Eye (tissue), 1 donor: ENCODE data around the gene SYCE1L.
A peak's percentile ranks its signal among the peaks of the same experiment; 100 is the strongest.
"Not testable (repeated sequence)": the region's sequence is repeated elsewhere in the genome, so short reads cannot be mapped to it uniquely, and the experiment has no call there.

Source experiments
- DNase-seq: peaks from one replicate; pipeline ENCODE4 v3.0.0-alpha.2; 2015

The SYCE1L gene

DNA sequence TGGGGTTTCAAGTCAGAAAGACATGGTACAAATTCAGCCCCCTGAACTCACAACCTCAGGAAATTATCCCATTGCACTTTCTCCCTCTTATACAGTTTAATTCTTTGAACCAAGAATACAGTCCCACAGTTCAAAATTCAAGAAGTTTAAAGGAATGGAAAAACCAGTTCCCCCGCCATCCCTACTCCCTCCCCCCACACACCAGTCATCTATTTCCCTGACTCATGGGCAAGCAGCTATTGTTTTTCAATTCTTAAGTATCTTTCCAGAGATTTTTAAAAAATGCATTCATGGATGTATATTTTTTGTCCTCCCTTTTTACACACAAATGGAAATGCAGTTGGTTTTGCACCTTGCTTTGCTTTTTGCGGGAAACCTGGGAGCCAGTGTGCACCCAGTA is 7.3 kb downstream of the SYCE1L start:
- DNase-seq: no peak

DNA sequence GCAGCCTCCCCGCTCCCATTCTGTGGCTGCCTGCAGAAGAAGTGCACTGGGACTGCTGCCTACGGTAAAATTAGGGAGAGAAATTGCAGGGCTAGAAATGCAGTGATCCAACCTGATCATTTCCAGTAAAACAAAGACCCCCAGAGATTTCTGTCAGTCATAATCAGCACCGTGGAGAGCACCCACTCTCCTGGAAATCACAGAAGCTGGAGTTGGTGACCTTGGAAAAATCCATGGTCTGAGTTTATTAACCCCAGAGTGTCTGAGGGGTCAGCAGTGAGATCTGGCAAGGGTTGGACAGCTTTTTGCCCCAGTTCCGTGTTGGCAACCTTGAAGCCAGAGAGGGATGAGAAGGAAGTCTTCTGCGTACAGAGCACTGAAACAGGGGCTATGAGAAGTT is 7.8 kb downstream of the SYCE1L start:
- peak; percentile 24 for DNase-seq

DNA sequence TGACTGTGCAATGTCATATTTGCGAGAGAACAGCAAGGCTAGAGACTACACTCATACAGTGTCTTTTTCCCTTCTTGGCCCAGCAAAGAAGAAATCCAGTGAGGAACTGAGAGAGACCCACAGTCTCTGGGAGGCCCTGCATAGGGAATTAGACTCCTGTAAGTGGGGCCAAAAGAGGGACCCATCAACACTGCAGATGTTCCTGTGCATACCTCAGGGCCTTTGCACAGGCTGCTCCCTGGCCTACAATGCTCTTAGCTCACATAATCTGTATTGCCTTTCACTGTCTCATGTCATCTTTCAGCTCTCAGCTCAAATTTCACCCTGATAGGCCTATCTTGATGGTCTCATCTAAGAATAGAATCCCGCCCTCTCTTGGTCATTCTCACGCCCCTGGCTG is 9.2 kb downstream of the SYCE1L start:
- no peak for DNase-seq

DNA sequence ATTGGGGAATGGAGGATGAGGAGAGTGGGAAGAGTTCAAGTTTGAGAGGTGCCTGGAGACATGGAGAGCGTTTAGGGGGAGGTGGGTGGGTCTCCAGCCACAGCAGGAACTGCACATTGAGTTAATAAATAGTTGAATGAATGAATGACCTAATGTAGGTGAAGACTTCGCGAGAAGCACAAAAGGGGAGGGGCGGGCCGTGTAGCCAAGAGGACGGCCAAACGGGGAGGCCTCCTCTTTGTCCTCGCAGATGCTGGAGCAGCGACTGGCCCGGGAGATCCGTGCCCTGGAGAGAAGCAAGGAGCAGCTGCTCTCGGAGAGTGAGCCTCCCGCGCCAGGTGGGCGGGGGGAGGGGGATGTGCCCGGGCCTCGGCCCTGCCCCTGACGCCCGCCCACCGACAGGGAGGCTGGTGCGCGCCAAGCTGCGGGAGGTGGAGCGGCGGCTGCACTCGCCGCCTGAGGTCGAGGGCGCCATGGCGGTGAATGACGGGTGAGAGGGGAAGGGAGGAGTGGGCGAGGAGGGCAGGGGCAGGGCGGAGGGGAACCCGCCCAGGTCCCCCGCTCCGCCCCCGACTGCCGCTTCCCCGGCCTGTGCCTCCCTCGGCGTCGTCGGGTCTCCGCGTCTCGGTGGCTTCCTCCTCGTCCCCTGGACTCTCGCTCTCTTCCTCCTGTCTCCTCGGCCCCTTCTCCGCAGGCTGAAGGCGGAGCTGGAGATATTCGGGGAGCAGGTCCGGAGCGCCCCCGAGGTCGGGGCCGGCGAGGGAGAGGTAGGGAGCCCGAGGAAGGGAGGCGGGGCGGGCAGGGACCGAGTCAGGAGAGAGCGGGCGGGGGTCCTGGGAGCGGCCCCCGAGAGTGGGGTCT is 12.9 kb downstream of the SYCE1L start:
- peak; percentile 93 for DNase-seq

DNA sequence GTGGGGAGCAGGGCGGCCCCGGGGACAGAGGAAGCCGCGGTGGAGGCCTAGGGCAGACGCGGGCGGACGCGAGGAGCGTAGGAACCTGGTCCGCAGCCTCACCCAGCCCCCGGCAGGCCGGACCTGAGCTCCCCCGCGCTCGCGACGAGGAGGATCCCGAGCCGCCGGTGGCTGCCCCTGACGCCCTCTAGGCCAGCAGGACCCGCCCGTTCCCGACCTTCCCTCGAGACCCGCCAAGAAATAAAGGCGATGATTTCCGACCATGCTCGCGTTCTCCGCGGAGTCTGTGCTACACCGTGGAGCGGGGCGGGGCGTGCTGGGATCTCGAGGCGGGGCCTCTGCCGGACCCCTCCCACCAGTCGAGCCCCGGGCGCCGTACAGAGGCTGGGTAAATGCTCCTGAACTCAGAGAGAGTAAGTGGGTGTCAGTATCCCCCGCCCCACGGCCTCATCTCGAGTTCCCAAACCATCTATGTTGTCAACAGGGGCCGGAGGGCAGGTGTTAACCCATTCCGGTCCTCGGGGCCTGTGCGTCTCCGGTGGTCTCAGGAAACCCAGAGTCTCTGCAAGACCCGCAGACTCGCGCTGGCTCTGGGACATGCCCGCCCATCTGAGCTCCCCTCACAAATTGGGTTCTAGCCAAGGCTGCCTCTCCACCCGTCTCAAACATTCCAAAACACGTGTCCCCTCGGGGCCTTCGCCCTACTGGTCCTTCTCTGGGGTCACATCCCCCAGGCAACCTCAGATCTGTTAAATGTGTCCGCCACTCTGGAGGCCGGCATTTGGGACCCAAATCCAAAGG is 13.7 kb downstream of the SYCE1L start:
- DNase-seq: peak; percentile 90

DNA sequence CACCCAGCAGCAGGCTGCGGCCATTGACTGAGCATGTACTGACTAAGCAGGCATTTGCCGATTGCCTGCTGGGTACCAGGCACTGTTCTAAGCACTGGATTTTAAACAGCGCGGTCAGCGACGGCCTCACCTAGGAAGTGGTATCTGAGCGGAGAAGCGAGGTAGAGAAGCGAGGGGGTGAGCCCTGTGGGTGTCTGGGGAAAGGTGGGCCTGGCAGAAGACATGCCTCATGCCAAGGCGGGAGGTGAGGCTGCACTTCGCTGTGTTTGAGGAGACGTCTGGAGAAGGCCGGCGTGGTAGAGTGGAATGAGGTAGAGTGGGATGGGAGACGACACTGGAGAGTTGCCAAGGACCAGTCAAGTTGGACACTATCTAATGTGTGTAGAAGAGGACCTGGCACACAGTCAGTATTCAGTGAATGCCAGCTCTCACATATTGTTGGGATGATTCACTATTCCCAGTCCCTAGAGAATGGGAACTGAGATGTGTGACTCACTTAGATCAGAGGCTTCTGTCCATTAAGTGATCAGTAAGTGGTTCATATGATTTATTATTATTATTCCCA is 14.4 kb downstream of the SYCE1L start:
- no peak for DNase-seq

DNA sequence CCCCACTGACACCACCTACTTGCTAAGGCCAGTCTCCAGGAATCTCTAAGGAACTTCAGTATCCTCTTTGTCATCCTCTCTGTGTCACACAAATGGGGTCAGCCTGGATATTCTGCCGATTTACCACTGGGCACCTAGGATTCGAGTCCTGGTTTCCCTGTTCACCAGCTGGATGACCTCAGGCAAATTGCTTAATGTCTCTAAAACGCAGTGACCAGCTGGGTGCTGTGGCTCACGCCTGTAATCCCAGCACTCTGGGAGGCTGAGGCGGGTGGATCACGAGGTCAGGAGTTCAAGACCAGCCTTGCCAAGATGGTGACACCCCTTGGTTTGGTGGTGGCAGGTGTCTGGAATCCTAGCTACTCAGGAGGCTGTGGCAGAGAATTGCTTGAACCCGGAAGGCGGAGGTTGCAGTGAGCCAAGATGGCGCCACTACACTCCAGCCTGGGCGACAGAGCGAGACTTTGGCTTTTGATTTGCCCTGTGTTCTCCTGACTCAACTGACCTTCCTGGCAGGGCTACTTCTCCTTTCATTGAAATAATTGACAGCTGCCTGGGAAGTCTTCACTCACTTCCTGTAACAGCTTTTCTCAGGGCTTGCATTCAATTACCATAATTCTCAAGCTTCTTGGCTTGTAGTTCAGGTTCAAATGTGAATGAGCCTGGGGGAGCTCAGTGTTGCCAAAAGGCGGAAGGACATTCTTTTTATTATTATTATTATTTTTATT is 15.4 kb downstream of the SYCE1L start:
- no peak for DNase-seq

DNA sequence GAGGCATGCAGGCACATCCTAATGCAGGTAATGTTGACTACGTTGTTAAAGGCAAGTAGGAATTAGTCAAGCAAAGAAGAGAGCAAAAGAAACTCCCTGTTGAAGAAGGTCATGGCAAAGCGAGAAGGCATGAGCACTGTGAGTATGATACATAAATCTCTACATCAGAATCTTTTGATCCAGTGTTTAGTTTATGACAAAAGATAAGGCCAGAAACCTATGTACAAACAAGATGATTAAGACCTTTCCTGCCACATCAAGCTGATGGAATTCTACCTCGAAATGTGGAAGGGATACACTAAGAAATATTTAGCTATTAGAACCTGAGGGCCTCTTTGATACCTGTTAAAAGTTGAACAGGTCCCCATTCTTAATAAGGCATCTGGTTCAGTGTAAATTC is 20.2 kb downstream of the SYCE1L start:
- no peak for DNase-seq

DNA sequence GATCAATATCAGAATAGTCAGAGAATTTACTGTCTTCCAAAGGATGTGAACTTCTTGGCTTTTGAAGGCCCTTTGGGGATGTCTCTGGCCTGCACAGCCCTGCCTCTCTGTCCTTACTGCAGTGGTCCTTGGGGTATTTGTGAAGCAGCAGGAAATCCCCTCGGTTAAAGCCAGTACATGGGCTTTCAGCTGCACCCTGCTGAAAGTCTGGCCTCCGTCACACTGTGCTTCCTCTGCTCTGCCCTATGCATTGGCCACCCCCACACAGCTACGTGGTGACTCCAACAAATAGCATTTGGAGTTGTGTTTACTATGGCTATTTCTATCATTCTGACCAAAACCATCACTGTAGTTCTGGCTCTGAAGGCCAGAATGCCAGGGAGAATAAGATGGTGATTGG is 21.2 kb downstream of the SYCE1L start:
- DNase-seq: no peak

DNA sequence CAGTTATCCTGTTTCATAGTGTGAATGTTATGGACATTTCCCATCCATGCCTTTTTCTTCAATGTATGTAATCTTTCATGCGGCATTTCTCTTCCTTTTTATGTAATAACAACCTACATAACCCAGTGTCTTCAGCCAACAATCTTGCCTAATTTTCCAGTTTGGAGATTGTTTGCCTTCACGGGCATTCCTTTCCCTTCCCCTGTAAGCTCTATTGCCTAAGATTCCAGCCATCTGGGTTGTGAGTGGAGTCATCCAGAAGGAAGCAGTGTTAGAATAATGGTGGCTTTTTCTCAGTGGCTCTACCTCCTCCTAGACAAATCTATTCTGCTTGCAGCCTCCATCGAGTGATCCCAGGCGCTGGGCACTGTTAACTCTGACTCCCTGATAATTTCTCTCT is 22.3 kb downstream of the SYCE1L start:
- no peak for DNase-seq

DNA sequence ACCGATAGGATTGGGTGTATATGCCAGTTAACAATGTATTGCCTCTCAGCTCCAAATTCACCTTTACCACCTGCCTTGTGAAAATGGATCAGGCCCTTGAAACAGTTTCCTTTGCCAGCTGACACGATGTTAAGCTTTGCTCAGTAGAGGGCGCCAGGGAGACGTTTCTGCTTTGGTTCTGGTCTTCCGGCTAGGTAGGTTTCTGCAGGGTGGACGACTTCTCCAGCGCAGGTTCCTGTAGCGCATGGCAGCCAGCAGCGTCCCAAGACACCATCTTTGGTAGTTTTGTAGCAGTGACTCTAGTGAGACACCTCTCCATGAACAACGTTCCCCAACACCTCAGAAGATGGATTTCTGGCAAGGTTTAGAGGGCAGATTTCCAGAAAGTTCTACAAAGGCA is 24.0 kb downstream of the SYCE1L start:
- no peak for DNase-seq

DNA sequence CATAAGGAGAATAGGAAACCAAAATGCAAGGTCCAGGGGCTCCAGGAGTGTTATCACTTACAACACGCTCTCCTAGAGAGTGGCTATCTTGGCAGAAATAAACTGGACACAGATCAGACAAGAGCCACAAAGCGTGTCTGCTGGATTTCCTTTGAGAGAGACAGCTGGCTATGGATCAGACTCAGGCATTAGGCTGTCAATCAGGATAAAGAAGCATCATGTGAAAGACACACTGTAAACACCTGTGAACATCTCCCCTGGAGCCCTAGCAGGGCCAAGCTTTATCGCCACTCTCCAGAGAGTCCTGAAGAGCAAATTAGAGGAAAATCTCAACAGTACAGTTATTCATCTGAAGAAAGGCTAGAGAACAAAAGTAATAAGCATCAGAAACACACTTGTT is 26.0 kb downstream of the SYCE1L start:
- no peak for DNase-seq

DNA sequence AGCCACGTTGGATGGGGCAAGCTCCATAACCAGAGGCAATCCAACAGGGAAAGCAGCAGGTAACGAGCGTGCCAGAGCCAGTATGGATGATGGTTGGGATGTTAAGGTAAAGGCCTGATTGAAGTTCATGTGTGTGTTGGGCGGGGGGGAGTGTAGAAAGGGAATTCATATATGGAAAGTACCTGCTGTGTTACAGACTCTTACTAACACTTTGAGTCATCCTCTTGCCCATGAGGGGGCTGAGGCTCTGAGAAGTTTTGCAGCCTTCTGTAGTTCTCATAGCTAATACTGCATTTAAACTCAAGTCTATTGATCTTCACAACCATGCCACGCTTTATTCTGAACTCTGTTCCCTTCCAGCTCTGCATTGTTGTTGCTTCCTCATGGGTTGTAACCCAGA is 28.5 kb downstream of the SYCE1L start:
- DNase-seq: no peak

DNA sequence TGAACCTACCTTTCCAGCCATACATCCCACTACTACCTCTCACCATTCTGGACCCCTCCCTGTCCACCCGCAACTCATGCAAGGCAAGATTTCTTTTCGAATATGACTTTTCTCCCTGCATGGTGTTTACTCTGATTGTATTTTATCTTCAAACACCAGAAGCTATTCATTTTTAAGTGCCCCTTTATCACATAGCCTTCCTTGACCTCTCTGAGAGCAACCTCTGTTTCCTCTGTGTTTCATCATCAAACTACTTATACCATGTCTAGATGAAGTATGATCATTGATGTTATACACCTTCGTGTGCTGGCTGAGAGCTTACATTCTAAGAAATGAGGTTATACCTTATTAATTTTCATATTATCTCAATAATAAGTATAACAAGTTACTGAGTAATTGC is 31.8 kb downstream of the SYCE1L start:
- no peak for DNase-seq

DNA sequence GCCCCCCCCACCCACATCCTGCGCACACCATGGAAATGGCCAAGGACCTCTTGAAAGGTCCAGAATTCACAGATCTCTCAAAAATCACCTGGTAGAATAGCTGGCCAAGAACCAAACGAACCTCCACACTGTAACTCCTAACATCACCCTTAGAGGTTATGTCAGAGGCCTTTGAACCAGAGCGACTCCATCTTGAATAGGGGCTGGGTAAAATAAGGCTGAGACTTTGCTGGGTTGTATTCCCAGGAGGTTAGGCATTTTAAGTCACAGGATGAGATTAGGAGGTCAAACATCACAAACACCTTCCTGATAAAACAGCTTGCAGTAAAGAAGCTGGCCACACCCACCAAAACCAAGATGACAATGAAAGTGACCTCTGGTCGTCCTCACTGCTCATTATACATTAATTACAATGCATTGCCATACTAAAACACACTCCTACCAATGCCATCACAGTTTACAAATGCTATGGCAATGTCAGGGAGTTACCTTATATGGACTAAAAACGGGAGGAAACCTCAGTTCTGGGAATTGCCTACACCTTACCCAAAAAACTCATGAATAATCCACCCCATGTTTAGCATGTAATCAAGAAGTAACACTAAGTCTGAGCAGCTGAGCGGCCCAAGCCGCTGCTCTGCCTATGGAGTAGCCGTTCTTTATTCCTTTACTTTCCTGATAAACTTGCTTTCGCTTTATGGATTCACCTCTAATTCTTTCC is 34.8 kb downstream of the SYCE1L start:
- DNase-seq: no peak

DNA sequence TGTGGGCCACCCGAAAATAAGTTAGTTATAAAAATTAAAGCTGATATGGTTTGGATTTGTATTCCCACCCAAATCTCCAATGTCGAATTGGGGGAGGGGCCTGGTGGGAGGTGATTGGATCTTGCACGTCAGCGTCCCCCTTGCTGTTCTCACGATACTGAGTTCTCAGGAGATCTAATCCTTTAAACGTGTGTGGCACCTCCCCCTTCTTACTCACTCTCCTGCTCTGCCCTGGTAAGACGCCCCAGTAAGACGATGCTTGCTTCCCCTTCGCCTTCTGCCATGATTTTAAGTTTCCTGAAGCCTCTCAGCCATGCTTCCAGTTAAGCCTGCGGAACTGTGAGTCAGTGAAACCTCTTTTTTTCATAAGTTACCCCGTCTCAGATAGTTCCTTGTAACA is 35.4 kb downstream of the SYCE1L start:
- DNase-seq: no peak

DNA sequence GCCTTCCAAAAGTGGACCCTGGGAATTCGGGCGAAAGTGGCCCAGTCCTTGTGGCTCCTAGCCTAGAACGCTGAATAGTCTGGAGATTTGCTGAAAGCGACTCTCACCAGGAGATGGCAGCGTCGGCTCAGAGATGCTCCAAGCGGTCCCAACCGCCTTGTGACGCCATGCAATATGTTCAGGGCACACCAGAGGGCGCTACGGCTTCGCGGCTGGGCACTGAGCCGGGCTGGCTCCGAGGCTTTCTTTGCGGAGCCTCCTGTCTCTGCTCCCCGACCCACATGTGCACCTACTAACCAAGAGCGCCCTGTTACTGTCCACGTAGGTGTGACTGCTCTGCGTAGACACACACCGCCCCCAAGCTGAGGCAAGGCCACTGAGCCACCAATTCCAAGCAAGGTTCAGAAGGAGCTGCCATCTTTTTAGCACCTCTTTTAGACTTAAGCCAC is 36.9 kb downstream of the SYCE1L start:
- DNase-seq: peak; percentile 97

DNA sequence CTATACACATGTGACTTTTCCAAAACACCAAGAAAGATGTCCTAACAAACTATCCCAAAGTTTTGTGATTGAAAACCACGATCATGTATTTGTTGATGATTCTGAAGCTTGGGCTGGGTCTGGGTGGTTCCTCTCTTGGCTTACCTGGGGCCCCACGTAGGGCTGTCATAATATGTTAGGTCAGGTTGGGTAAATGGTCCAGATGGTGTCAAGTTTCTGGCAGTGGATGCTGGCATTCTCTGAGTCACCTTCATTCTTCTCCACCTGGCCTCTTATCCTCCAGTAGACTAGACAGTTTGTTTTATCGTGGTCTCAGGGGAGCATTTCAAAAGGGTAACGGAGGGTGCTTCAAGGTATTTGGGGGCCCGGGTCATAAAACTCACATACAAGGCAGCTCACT is 39.4 kb downstream of the SYCE1L start:
- no peak for DNase-seq

DNA sequence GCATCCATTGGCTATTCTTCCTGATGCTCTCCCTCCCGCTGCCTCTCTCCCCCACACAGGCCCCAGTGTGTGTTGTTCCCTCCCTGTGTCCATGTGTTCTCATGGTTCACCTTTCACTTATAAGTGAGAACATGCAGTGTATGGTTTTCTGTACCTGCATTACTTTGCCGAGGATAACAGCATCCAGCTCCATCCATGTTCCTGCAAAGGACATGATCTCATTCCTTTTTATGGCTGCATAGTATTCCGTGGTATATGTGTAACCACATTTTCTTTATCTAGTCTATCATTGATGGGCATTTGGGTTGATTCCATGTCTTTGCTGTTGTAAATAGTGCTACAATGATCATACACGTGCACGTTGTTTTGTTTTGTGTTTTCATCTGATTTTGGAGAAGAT is 43.3 kb downstream of the SYCE1L start:
- not testable (repeated sequence) for DNase-seq

DNA sequence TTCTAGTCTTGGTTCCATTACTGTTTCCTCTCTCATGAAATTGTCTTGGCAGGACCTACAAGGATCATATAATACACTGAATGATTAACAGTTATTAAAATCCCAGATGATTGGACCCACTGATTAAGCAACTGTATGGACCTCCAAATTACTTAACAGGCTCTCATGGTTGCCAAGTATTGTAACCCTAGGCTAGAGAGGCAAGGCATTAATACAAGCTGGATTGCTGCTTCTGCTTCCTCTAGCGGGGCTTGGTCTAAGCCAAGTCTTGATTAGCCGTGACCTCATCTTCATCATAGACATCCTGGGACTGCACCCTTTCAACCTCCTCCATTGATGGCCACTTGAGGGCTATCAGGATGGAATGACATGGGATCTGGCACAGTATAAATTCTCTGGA is 46.9 kb downstream of the SYCE1L start:
- DNase-seq: no peak

DNA sequence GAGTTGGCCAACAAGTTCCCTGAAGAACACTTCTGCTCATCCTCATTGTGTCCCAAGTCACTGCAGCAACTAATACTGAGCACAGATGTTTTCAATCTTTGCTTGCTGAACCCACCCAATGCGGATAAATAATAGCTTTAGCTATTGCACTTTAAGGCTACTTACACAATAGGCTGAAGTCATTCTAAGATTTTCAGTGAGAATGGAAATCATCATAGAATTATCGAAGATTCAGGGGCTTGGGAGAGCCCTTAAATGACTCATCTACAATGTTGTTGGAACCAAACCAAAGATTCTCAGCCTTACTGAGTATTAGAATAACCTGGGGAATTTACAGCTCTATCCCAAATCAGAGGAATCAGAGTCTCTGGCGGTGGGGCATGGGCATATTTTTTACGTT is 51.2 kb downstream of the SYCE1L start:
- no peak for DNase-seq
